Liver (tissue), 3 donors: ENCODE results near the gene PPP2R2D.

Source experiments
- CTCF ChIP-seq: fragments of 150-350 bp; IDR thresholded peaks from 2 replicates; pipeline ENCODE4 v1.5.1; 2017; ENCODE audit warnings: improper control_type of control experiment, low read depth, low read length; ENCODE audit not compliant: missing input control
- RAD21 ChIP-seq, 2 donors: IDR thresholded peaks; 2 replicates each; pipeline ENCODE4 v1.6.1; 2016; ENCODE audit warnings: antibody characterized with exemption in 2 of 2, mild to moderate bottlenecking in 2 of 2
- donor health status: healthy.
- donor health status: healthy.

GRCh38 chr10:131898713-131899112 lies 2.1 kb upstream of the PPP2R2D start:
- TF ChIP-seq CTCF (no peak), RAD21 (IDR thresholded peaks at IDR 0.05) (no peak)
